MM.1S (cell line): ENCODE results near the gene CCDC47.

ENCODE experiments used
- DNase-seq: peaks from one replicate; pipeline ENCODE4 v3.0.0-alpha.2; 2015
- H2AFZ ChIP-seq: fragments of 300-600 bp; sonication (generic); 2 replicates; pipeline ENCODE4 v1.6.0; 2016; ENCODE audit warnings: antibody characterized with exemption, low read length
- H3F3A ChIP-seq: fragments of 300-600 bp; sonication (generic); 2 replicates; pipeline ENCODE4 v1.6.1; 2016; ENCODE audit warnings: mild to moderate bottlenecking, antibody characterized with exemption, low read length, moderate library complexity, mixed read lengths; ENCODE audit not compliant: insufficient read depth
- H3K27ac ChIP-seq: fragments of 300-600 bp; sonication (generic); 2 replicates; pipeline ENCODE4 v1.5.1; 2016; ENCODE audit warnings: mild to moderate bottlenecking, low read length
- H3K27me3 ChIP-seq: fragments of 300-600 bp; sonication (generic); replicated peaks from 2 replicates; pipeline ENCODE4 v1.6.0; 2016; ENCODE audit warnings: low read length; ENCODE audit not compliant: insufficient read depth
- H3K36me3 ChIP-seq: fragments of 300-600 bp; sonication (generic); replicated peaks from 2 replicates; pipeline ENCODE4 v1.6.1; 2016; ENCODE audit warnings: mild to moderate bottlenecking, low read length, mixed read lengths; ENCODE audit not compliant: insufficient read depth
- H3K4me1 ChIP-seq: fragments of 300-600 bp; sonication (generic); 2 replicates; pipeline ENCODE4 v1.6.1; 2016; ENCODE audit warnings: low read length, mixed read lengths
- H3K4me2 ChIP-seq: fragments of 300-600 bp; sonication (generic); 2 replicates; pipeline ENCODE4 v1.6.0; 2016; ENCODE audit warnings: low read depth, low read length
- H3K4me3 ChIP-seq: fragments of 300-600 bp; sonication (generic); 2 replicates; pipeline ENCODE4 v1.5.1; 2016; ENCODE audit warnings: low read length, mixed read lengths
- H3K79me2 ChIP-seq: fragments of 300-600 bp; sonication (generic); 2 replicates; pipeline ENCODE4 v1.6.1; 2016; ENCODE audit warnings: mixed run types, low read length, mixed read lengths
- H3K9ac ChIP-seq: fragments of 300-600 bp; sonication (generic); 2 replicates; pipeline ENCODE4 v1.6.1; 2016; ENCODE audit warnings: low read length, mixed read lengths
- H3K9me2 ChIP-seq: fragments of 300-600 bp; sonication (generic); replicated peaks from 2 replicates; pipeline ENCODE4 v1.6.1; 2016; ENCODE audit warnings: mild to moderate bottlenecking, low read length, mixed read lengths; ENCODE audit not compliant: insufficient read depth
- H3K9me3 ChIP-seq: fragments of 300-600 bp; sonication (generic); replicated peaks from 2 replicates; pipeline ENCODE4 v1.6.1; 2016; ENCODE audit warnings: mild to moderate bottlenecking, low read length, mixed read lengths; ENCODE audit not compliant: insufficient read depth
- H4K20me1 ChIP-seq: fragments of 300-600 bp; sonication (generic); 2 replicates; pipeline ENCODE4 v1.6.1; 2016; ENCODE audit warnings: mild to moderate bottlenecking, low read length, moderate library complexity, mixed read lengths; ENCODE audit not compliant: insufficient read depth
- EZH2 ChIP-seq: fragments of 300-600 bp; sonication (generic); optimal IDR thresholded peaks from 2 replicates; pipeline ENCODE3; 2017; ENCODE audit warnings: low read depth, mild to moderate bottlenecking, antibody characterized with exemption, low read length, mixed read lengths
- EZH2phosphoT487 ChIP-seq: fragments of 300-600 bp; sonication (generic); IDR thresholded peaks from 2 replicates; pipeline ENCODE4 v1.6.1; 2018; ENCODE audit warnings: antibody characterized with exemption, low read length
- TF ChIP-seq, protein P1 (sequence below): fragments of 300-600 bp; sonication (generic); IDR thresholded peaks from 2 replicates; pipeline ENCODE4 v1.5.1; 2016; ENCODE audit warnings: antibody characterized with exemption, low read length, mixed read lengths

CCDC47 gene

DNA sequence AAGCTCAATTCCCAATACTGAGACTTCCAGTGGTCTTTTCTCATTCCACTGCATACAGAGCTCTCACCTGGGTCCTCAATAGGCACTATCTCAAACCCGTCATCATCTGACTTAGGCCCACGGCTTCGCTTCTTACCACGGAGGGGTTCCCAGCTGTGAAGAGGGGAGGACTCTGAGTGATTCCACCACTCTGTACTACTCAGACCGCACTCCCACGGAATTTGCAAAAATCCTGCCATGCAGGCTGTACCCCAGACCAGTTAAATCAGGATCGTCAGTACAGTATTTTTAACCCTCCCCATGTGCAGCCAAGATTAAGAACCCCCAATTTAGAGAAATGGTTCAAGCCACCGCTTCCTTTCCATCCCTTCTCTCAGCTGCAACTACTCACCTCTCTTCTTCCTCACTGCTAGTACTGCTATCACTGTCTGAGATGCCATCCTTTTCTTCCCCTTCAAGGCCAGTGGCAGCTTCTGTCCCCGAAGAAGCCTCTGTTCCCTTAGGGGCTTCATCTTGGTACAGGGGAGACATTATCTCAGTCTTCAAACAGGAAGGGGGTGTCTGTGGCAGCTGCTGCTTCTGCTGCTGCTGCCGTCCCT is 47.7 kb upstream of the CCDC47 start:
- TF ChIP-seq, protein P1, sequence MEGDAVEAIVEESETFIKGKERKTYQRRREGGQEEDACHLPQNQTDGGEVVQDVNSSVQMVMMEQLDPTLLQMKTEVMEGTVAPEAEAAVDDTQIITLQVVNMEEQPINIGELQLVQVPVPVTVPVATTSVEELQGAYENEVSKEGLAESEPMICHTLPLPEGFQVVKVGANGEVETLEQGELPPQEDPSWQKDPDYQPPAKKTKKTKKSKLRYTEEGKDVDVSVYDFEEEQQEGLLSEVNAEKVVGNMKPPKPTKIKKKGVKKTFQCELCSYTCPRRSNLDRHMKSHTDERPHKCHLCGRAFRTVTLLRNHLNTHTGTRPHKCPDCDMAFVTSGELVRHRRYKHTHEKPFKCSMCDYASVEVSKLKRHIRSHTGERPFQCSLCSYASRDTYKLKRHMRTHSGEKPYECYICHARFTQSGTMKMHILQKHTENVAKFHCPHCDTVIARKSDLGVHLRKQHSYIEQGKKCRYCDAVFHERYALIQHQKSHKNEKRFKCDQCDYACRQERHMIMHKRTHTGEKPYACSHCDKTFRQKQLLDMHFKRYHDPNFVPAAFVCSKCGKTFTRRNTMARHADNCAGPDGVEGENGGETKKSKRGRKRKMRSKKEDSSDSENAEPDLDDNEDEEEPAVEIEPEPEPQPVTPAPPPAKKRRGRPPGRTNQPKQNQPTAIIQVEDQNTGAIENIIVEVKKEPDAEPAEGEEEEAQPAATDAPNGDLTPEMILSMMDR: no peak
- TF ChIP-seq EZH2phosphoT487 (no peak), EZH2 (no peak)
- Histone ChIP-seq H3K36me3 (peaks cover 25% of the 10 kb centered on the region; the same call in 1 of the 2 replicates), H3K27ac (no peak overlapping the region), H3K27me3 (no peaks in the 10 kb centered on the region), H3K9me2 (no peaks in the 10 kb centered on the region), H2AFZ (no peak overlapping the region), H3K9ac (no peak overlapping the region), H3K4me2 (no peak overlapping the region), H3F3A (peaks cover 10% of the 10 kb centered on the region), H4K20me1 (no peaks in the 10 kb centered on the region), H3K4me1 (peaks cover 5% of the 10 kb centered on the region; the same call in 1 of the 2 replicates), H3K79me2 (peaks cover 42% of the 10 kb centered on the region), H3K4me3 (no peak overlapping the region), H3K9me3 (no peaks in the 10 kb centered on the region)
- DNase-seq: no peak

DNA sequence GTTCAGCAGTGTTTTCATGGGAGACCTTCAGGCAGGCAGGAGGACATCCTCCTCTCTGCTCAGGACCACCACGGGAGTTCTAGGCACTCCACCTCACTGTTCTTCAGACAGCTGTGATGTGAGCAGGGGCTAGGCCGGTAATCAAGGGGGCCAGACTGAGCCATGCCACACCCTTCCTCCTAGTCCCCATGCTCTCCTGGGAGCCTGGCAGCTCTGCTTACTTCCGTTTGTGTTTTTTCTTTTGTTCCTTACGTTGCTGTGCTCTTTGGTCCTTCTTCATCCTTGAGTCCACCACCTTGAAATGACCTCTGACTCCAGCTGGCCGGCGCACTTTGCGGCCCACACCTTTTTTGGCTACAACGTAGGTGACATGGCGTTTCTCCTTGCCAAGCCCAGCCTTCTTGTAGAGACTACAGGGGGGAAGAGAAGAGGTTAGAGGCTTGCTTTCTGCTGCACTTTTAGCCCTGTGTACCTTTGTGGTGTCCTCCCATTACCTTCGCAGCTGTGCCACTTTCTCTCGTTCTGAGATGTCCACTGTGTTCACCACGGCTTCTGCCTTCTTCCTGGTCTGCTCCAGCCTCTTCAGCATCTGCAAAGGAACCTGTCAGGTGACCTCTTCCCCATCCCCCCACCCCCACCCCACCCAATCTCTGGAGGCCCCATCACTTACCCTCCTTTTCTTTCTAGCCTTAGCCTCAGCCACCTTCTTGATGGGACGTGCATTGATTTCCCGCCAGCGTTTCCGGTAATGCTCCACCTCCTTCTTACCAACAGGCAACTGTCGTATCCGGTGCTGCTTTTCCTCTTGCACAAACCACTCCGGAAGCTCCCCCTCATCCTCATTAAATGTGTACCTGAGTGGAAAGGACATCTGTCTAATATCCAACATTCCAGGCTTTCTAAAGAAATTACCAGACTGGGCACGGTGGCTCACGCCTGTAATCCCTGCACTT is 46.5 kb upstream of the CCDC47 start:
- Histone ChIP-seq H3K27ac (no peak overlapping the region), H3K4me1 (no peaks in the 10 kb centered on the region), H3K9me3 (no peaks in the 10 kb centered on the region), H3K4me3 (no peak overlapping the region), H2AFZ (no peak overlapping the region), H3K27me3 (no peaks in the 10 kb centered on the region), H3F3A (peaks cover 10% of the 10 kb centered on the region), H4K20me1 (no peaks in the 10 kb centered on the region), H3K9me2 (no peaks in the 10 kb centered on the region), H3K36me3 (peaks cover 32% of the 10 kb centered on the region), H3K4me2 (no peak overlapping the region), H3K9ac (no peak overlapping the region), H3K79me2 (peaks cover 30% of the 10 kb centered on the region)
- DNase-seq: no peak
- no peak for TF ChIP-seq EZH2phosphoT487
- TF ChIP-seq, protein P1: no peak
- TF ChIP-seq EZH2: no peak

DNA sequence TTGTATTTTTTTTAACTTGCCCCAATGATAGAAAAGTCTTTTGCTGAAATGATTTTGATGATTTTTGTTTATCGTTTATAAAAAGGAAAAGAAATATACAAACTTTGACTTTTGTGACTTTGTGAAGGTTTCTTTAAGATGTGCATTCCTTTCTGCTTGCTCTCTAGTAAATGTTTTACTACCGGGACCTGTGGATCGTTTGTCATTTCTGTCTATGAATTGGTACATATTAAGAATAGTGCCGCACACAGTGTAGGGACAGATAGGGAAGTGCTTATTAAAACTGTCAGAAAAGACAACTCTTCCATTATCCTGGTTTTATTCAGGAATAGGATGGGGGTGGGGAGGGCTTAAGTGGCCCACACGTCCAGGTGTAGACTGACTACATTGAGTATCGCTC is 45.7 kb upstream of the CCDC47 start:
- Histone ChIP-seq H3K9ac (no peak overlapping the region), H3K36me3 (peaks cover 35% of the 10 kb centered on the region), H3K4me2 (no peak overlapping the region), H3F3A (peaks cover 10% of the 10 kb centered on the region), H3K9me3 (no peaks in the 10 kb centered on the region), H3K79me2 (peaks cover 24% of the 10 kb centered on the region), H3K27ac (no peak overlapping the region), H3K4me1 (no peaks in the 10 kb centered on the region), H3K9me2 (no peaks in the 10 kb centered on the region), H3K4me3 (no peak overlapping the region), H2AFZ (no peak overlapping the region), H3K27me3 (no peaks in the 10 kb centered on the region), H4K20me1 (no peaks in the 10 kb centered on the region)
- TF ChIP-seq EZH2phosphoT487: no peak
- TF ChIP-seq, protein P1: no peak
- TF ChIP-seq EZH2: no peak
- no peak for DNase-seq
